ENCODE data around the gene TRIM37.

DNA sequence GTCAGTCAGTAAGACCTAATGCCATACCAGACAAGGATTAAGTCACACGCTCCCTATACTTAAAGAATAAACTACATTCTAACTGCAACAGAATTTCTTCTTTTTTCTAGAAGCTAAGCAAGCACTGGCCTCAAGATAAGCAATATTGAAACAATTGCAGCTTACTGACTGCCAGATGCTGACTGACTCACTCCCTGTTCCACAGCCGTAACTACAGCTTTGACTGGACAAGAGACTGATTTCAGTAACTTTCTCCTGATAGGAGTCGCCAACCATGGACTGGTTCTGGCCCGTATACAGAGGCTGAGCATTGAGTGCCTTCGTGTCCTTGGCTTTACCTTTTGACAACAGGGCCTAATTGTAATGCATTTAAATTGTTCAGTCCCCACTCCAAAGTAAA, 67.9 kb downstream of the TRIM37 start:
- no peak for TF ChIP-seq EZH2 (IDR thresholded peaks at IDR 0.05; ENCODE audit: insufficient read depth, low read length)
- TF ChIP-seq, protein P1, sequence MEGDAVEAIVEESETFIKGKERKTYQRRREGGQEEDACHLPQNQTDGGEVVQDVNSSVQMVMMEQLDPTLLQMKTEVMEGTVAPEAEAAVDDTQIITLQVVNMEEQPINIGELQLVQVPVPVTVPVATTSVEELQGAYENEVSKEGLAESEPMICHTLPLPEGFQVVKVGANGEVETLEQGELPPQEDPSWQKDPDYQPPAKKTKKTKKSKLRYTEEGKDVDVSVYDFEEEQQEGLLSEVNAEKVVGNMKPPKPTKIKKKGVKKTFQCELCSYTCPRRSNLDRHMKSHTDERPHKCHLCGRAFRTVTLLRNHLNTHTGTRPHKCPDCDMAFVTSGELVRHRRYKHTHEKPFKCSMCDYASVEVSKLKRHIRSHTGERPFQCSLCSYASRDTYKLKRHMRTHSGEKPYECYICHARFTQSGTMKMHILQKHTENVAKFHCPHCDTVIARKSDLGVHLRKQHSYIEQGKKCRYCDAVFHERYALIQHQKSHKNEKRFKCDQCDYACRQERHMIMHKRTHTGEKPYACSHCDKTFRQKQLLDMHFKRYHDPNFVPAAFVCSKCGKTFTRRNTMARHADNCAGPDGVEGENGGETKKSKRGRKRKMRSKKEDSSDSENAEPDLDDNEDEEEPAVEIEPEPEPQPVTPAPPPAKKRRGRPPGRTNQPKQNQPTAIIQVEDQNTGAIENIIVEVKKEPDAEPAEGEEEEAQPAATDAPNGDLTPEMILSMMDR (IDR thresholded peaks at IDR 0.05; ENCODE audit: insufficient read depth, low read depth, low read length): no peak

All from astrocyte (in vitro differentiated cells and primary cell).